ENCODE results near the gene HADH. TPM values are rescaled to one million over a fixed set of nuclear protein-coding genes. Genes with fewer than 3 reads are reported as not detected.

HADH gene
- total and polyA plus RNA-seq, 12 donors, result 24.5 to 123 (median 68.8) TPM

DNA sequence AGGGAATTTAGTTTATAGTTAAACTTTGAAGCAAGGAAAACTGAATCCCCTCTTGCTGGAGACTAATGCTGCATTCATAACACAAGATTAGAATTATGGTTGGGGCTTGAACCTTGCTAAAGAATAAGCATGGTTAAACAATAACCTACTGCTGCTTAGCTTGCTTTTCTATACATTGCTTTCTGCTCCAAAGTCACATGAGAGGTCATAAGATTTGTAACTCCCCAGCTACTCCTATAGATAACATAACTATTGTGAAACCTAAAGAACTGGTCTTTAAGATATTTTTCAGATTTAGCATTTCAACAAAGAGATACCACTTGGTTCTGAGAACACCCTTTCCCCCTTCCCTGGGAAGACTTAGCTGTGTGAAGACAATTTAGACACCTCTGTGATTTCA, 17.1 kb upstream of the HADH start:
- H3K4me1 ChIP-seq (replicated peaks in 1 of 2), result no peaks in the 10 kb centered on the region
- intact Hi-C loops (cut with DNase I), result no loop called here
- no peak for TF ChIP-seq POLR2A (IDR thresholded peaks at IDR 0.05)
- TF ChIP-seq, protein P1, sequence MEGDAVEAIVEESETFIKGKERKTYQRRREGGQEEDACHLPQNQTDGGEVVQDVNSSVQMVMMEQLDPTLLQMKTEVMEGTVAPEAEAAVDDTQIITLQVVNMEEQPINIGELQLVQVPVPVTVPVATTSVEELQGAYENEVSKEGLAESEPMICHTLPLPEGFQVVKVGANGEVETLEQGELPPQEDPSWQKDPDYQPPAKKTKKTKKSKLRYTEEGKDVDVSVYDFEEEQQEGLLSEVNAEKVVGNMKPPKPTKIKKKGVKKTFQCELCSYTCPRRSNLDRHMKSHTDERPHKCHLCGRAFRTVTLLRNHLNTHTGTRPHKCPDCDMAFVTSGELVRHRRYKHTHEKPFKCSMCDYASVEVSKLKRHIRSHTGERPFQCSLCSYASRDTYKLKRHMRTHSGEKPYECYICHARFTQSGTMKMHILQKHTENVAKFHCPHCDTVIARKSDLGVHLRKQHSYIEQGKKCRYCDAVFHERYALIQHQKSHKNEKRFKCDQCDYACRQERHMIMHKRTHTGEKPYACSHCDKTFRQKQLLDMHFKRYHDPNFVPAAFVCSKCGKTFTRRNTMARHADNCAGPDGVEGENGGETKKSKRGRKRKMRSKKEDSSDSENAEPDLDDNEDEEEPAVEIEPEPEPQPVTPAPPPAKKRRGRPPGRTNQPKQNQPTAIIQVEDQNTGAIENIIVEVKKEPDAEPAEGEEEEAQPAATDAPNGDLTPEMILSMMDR (IDR thresholded peaks at IDR 0.05), result no peak
- H3K36me3 ChIP-seq (replicated peaks in 1 of 2), result no peaks in the 10 kb centered on the region
- no peaks in the 10 kb centered on the region for H3K27me3 ChIP-seq
- no peak overlapping the region for H3K4me3 ChIP-seq
- no peaks in the 10 kb centered on the region for H3K9me3 ChIP-seq (replicated peaks in 1 of 3)
- H3K27ac ChIP-seq, result no peak overlapping the region
- no peak for DNase-seq

DNA sequence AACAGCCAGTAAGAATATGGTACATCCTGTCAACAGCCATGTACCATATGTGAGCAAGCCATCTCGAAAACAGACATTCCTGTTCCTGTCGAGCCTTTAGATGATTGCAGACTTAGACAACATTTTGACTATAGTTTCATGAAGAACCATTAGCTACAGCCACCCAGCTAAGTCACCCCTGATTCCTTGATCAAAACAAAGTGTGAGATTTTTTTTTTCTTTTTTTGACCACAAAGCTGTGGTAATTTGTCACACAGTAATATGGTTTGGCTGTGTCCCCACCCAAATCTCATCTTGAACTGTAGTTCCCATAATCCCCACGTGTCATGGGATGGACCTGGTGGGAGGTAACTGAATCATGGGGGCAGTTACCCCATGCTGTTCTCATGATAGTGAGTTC, 15.2 kb upstream of the HADH start:
- H3K36me3 ChIP-seq (replicated peaks in 1 of 2), result no peaks in the 10 kb centered on the region
- DNase-seq, result no peak
- TF ChIP-seq, protein P1 (IDR thresholded peaks at IDR 0.05), result no peak
- TF ChIP-seq POLR2A (IDR thresholded peaks at IDR 0.05), result no peak
- H3K4me1 ChIP-seq (replicated peaks in 1 of 2), result no peaks in the 10 kb centered on the region
- WGBS, 4 donors, result 88 to 94% (median 91%) methylated on average over 3 of the region's 3 CpGs
- no peak overlapping the region for H3K27ac ChIP-seq
- H3K4me3 ChIP-seq, result no peak overlapping the region
- intact Hi-C loops (cut with DNase I), result no loop called here
- H3K27me3 ChIP-seq, result no peaks in the 10 kb centered on the region
- no peaks in the 10 kb centered on the region for H3K9me3 ChIP-seq (replicated peaks in 1 of 3)

DNA sequence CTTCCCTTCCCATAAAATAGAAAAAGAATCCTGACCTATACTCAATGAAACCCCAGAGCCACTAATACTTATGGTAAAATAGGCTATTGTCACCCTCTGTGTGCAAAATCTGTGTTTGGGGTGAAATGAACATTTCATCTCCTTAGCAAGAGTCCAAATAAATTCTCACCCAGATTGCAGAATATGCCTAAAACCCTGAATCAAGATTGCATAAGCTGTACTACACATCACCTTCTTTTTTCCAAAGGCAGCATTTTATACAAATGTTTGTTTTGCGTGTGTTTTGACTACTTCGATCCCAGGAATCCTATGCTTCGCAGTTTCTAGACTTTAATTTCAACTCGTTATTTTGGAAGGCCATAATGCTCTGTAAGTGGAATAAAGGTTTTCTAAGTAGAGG, 12.2 kb upstream of the HADH start:
- H3K4me3 ChIP-seq, result no peak overlapping the region
- no peaks in the 10 kb centered on the region for H3K27me3 ChIP-seq
- intact Hi-C loops (cut with DNase I), result no loop called here
- H3K36me3 ChIP-seq (replicated peaks in 1 of 2), result no peaks in the 10 kb centered on the region
- H3K27ac ChIP-seq, result no peak overlapping the region
- H3K4me1 ChIP-seq (replicated peaks in 1 of 2), result no peaks in the 10 kb centered on the region
- DNase-seq, result no peak
- TF ChIP-seq, protein P1 (IDR thresholded peaks at IDR 0.05), result no peak
- TF ChIP-seq POLR2A (IDR thresholded peaks at IDR 0.05), result no peak
- 88 to 94% (median 92%) methylated on average over 4 of the region's 4 CpGs for WGBS, 4 donors
- no peaks in the 10 kb centered on the region for H3K9me3 ChIP-seq (replicated peaks in 1 of 3)

DNA sequence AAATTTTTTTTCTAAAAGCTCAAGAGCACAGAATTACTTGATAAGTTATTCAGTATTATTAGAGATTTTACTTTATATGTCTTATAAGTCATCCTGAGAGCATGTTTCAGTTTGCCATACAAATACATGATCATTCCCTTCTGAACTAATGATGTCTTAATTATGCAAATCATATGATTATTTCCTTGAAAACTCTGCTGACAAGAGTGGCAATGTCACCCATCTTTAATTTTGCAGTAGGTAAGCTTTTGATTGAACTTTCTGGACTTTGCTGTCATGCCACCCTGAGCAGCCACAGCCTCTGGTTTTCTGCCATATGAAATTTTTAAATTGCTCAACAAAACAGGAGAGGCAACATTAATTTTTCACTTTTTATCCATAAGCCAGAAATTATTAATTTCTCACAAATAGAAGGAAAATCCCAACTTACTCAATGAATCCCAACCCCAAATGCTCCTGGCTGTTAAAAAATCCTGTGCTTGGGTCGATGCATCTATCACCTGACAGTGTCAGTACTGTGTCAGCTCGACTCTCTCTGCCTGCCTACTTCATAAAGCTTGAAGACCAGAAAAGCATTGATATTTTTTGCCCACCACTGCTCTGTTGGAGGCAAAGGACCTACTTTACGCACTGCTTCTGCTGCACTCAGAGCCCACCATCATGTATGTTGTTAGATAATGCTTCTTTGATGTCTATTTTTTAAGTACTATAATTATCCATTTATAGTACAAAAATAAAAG, 11.6 kb upstream of the HADH start:
- WGBS, 4 donors, result 80 to 87% (median 84%) methylated on average over 3 of the region's 3 CpGs
- TF ChIP-seq, protein P1 (IDR thresholded peaks at IDR 0.05), result no peak
- no peak for TF ChIP-seq POLR2A (IDR thresholded peaks at IDR 0.05)
- H3K4me1 ChIP-seq (replicated peaks in 1 of 2), result no peaks in the 10 kb centered on the region
- intact Hi-C loops (cut with DNase I), result no loop called here
- no peaks in the 10 kb centered on the region for H3K9me3 ChIP-seq (replicated peaks in 1 of 3)
- no peaks in the 10 kb centered on the region for H3K36me3 ChIP-seq (replicated peaks in 1 of 2)
- no peak overlapping the region for H3K4me3 ChIP-seq
- H3K27ac ChIP-seq, result no peak overlapping the region
- DNase-seq, result no peak
- H3K27me3 ChIP-seq, result no peaks in the 10 kb centered on the region

Measured in adrenal gland (tissue), 12 donors.